ENCODE results near the gene ADARB1. TPM values are rescaled to one million over a fixed set of nuclear protein-coding genes. Genes with fewer than 3 reads are reported as not detected.

ADARB1 gene
- total and polyA plus RNA-seq, 9 of the 15 experiments (the other 6 are each of a cell fraction or from before 2014, with no cell fraction given) = 6.7 to 16.0 (median 8.3) TPM

- 0% methylated on average over 3 of the region's 3 CpGs for WGBS (ENCODE audit: insufficient coverage, low coverage, missing lambda C conversion rate)
- BruUV-seq (replicated peaks) = no TSS peak
- H3K9me1 ChIP-seq (ENCODE audit: control insufficient read depth, insufficient read depth, low read length) = no peaks in the 10 kb centered on the region
- intact Hi-C loops (cut with micrococcal nuclease) (no loop called here), in situ Hi-C loops (cut with MboI) (no loop called here)
- H2AFZ ChIP-seq (ENCODE audit: low read depth, low read length) = no peak overlapping the region
- H3K27me3 ChIP-seq (ENCODE audit: control insufficient read depth in 2 of 2, insufficient read depth in 2 of 2, low read length in 2 of 2) = peaks cover 7 to 28% of the 10 kb centered on the region in 2 experiments
- no peak for DNase-seq (ENCODE audit: extremely low read depth in 1 of 4, low spot score in 3 of 4)
- ATAC-seq = no peak
- H3K36me3 ChIP-seq (ENCODE audit: control insufficient read depth, insufficient read depth, low read length) = no peaks in the 10 kb centered on the region
- H3K9me3 ChIP-seq (replicated peaks; ENCODE audit: control insufficient read depth, insufficient read depth, low read depth, low read length) = 0 out of 2 replicates have a peak, but pooled peaks cover 2% of the 10 kb centered on the region
- no peaks in the 10 kb centered on the region for H4K20me1 ChIP-seq (replicated peaks; ENCODE audit: control insufficient read depth, insufficient read depth, low read length)
- no peak overlapping the region for H3K27ac ChIP-seq (ENCODE audit: extremely low read depth, low read depth, low read length)
- peak; percentile 23 for FAIRE-seq
- ChIA-PET POLR2A (no interaction called here), CTCF (ENCODE audit: low intra/inter-chr PET ratio) (no interaction called here)
- H3K79me2 ChIP-seq (ENCODE audit: control insufficient read depth, insufficient read depth, low read length) = no peaks in the 10 kb centered on the region
- H3K4me1 ChIP-seq (replicated peaks in 1 of 2; ENCODE audit: control insufficient read depth in 2 of 2, insufficient read depth in 2 of 2, low read length in 2 of 2) = no peaks in the 10 kb centered on the region
- no peak overlapping the region for H3K9ac ChIP-seq (ENCODE audit: insufficient read depth in 1 of 2, low read depth in 2 of 2, low read length in 2 of 2)
- H3K4me3 ChIP-seq = no peak overlapping the region
- no peak overlapping the region for H3K4me2 ChIP-seq (ENCODE audit: insufficient read depth, low read length)
- TF ChIP-seq HES1 (IDR thresholded peaks at IDR 0.05; ENCODE audit: low read depth) = no peak
- peak; percentile 59 for TF ChIP-seq RBM25 (IDR thresholded peaks at IDR 0.05; ENCODE audit: low read depth, low read length, severe bottlenecking)
- no peak for TF ChIP-seq FOXK1 (CRISPR knock-in tag; IDR thresholded peaks at IDR 0.05; ENCODE audit: borderline replicate concordance)
- TF ChIP-seq RAD51 (IDR thresholded peaks at IDR 0.05; ENCODE audit: borderline replicate concordance, low read depth) = no peak
- TF ChIP-seq GABPB1 (CRISPR knock-in tag; IDR thresholded peaks at IDR 0.05) = no peak
- no peak for TF ChIP-seq MCM5 (IDR thresholded peaks at IDR 0.05; ENCODE audit: low read depth)
- TF ChIP-seq BCOR (IDR thresholded peaks at IDR 0.05) = peak; percentile 69
- TF ChIP-seq CBX3 (IDR thresholded peaks at IDR 0.05; ENCODE audit: borderline replicate concordance in 1 of 2, low read length in 2 of 2) = peak in 1 of 2 experiments; percentile 96; a peak in 2 of 3 replicates
- no peak for TF ChIP-seq NR3C1 (CRISPR knock-in tag; IDR thresholded peaks at IDR 0.05)
- peak; percentile 34 to 40; a peak in 1 of 4 replicates for TF ChIP-seq TRIM24 (IDR thresholded peaks at IDR 0.05)
- peak; percentile 12; the same call in 1 of the 2 replicates for TF ChIP-seq TEAD4 (IDR thresholded peaks at IDR 0.05; ENCODE audit: low read length)
- no peak for TF ChIP-seq TEAD4 (CRISPR knock-in tag; IDR thresholded peaks at IDR 0.05; ENCODE audit: borderline replicate concordance)
- no peak for TF ChIP-seq ZNF121 (CRISPR knock-in tag; conservative IDR thresholded peaks at IDR 0.05)
- TF ChIP-seq XRCC3 (IDR thresholded peaks at IDR 0.05) = 0 out of 2 replicates have a peak, but pooled peaks have one; percentile 24
- no peak for TF ChIP-seq ZNF444 (CRISPR knock-in tag; IDR thresholded peaks at IDR 0.05)
- no peak for TF ChIP-seq ZNF551 (CRISPR knock-in tag; IDR thresholded peaks at IDR 0.05)
- TF ChIP-seq ZFP30 (CRISPR knock-in tag; IDR thresholded peaks at IDR 0.05; ENCODE audit: borderline replicate concordance) = peak; percentile 96
- TF ChIP-seq CBX1 (IDR thresholded peaks at IDR 0.05; ENCODE audit: low read depth) = peak; percentile 43; the same call in 1 of the 2 replicates
- peak; percentile 90 for TF ChIP-seq ZNF280A (IDR thresholded peaks at IDR 0.05; ENCODE audit: low read depth, partially characterized antibody)
- TF ChIP-seq GTF2B (IDR thresholded peaks at IDR 0.05; ENCODE audit: extremely low read depth, insufficient read length) = no peak
- peak; percentile 88 for TF ChIP-seq TRIM28 (IDR thresholded peaks at IDR 0.05)
- 0 out of 2 replicates have a peak, but pooled peaks have one; percentile 25 for TF ChIP-seq HLTF (IDR thresholded peaks at IDR 0.05)
Measured at GRCh38 chr21:45243603-45244002, 169.2 kb downstream of the ADARB1 start.

All from K562 (cell line).